Endothelial cell of umbilical vein (primary cell): Measurements from ENCODE around the gene OAF. TPM values are rescaled to one million over a fixed set of nuclear protein-coding genes. Genes with fewer than 3 reads are reported as not detected.

Experiments used
- BruUV-seq: library from RNA; stranded (reverse); fragments of 400-500 nt; replicated peaks from 2 replicates; lab custom pipeline; 2021; lab: Mats Ljungman, UMichigan
- CTCF ChIA-PET: fragments of 300-600, 350-600 bp; sonication (Branson Sonifier 250); formaldehyde crosslinking; loops from one replicate; lab custom pipeline; 2021; ENCODE audit warnings: antibody characterized with exemption, inconsistent platforms; lab: Charles Lee
- POLR2A ChIA-PET: fragments of 300-600, 350-600 bp; sonication (Branson Sonifier 250); formaldehyde crosslinking; loops from one replicate; lab custom pipeline; 2021; ENCODE audit warnings: antibody characterized with exemption, inconsistent platforms; lab: Charles Lee
- DNase-seq: peaks from one replicate; pipeline ENCODE4 v3.0.0-alpha.2; 2011; ENCODE audit warnings: low read depth, low spot score
- FAIRE-seq: peaks from 2 replicates; lab custom pipeline; 2011; peaks lifted over from hg19 to GRCh38; lab: Jason Lieb, UNC
- H2AFZ ChIP-seq: 2 replicates; pipeline ENCODE4 v1.6.0; 2012; ENCODE audit warnings: low read depth, low read length, control low read depth, inconsistent platforms
- H3K27ac ChIP-seq: 2 replicates; pipeline ENCODE4 v1.5.1; 2011; ENCODE audit warnings: low read depth, mild to moderate bottlenecking, control low read depth, low read length, moderate library complexity; ENCODE audit not compliant: insufficient read depth
- H3K27me3 ChIP-seq, 2 experiments: 2 replicates each; pipeline versions ENCODE4 v1.6.0 to v1.6.1; 2011; ENCODE audit warnings: low read length in 2 of 2, mixed read lengths in 1 of 2; ENCODE audit not compliant: control insufficient read depth in 2 of 2, insufficient read depth in 2 of 2
- H3K36me3 ChIP-seq, 2 experiments: 2 replicates in 1 of 2; 3 replicates in 1 of 2; pipeline ENCODE4 v1.5.1; 2011; ENCODE audit warnings: low read length in 2 of 2, mild to moderate bottlenecking in 1 of 2, moderate library complexity in 1 of 2; ENCODE audit not compliant: control insufficient read depth in 2 of 2, insufficient read depth in 2 of 2; ENCODE audit errors: extremely low read depth in 1 of 2
- H3K4me1 ChIP-seq: 3 replicates; pipeline ENCODE4 v1.5.1; 2011; ENCODE audit warnings: mild to moderate bottlenecking, low read length; ENCODE audit not compliant: control insufficient read depth, insufficient read depth; ENCODE audit errors: extremely low read depth
- H3K4me2 ChIP-seq: 2 replicates; pipeline ENCODE4 v1.6.1; 2011; ENCODE audit warnings: low read length, control low read depth, mixed read lengths; ENCODE audit not compliant: insufficient read depth
- H3K4me3 ChIP-seq, 3 experiments: fragments of 200-600 bp in 1 of 3; sonication (generic), shearing (Covaris generic) in 1 of 3; replicated peaks in 1 of 3; 2 replicates each; pipeline ENCODE4 v1.5.1; 2011 to 2016; ENCODE audit warnings: control low read depth in 3 of 3, low read length in 3 of 3, mild to moderate bottlenecking in 2 of 3, inconsistent platforms in 1 of 3, low read depth in 1 of 3, moderate library complexity in 1 of 3; ENCODE audit not compliant: insufficient read depth in 1 of 3
- H3K79me2 ChIP-seq: 2 replicates; pipeline ENCODE4 v1.6.0; 2012; ENCODE audit warnings: low read length, inconsistent platforms; ENCODE audit not compliant: control insufficient read depth, insufficient read depth
- H3K9ac ChIP-seq: replicated peaks from 2 replicates; pipeline ENCODE3; 2011; ENCODE audit warnings: low read length, control low read depth; ENCODE audit not compliant: insufficient read depth; ENCODE audit errors: extremely low read depth
- H3K9me1 ChIP-seq: replicated peaks from 3 replicates; pipeline ENCODE4 v1.6.0; 2011; ENCODE audit warnings: mild to moderate bottlenecking, low read length; ENCODE audit not compliant: control insufficient read depth, insufficient read depth; ENCODE audit errors: extremely low read depth
- H3K9me3 ChIP-seq: replicated peaks from 2 replicates; pipeline ENCODE4 v1.5.1; 2012; ENCODE audit warnings: low read length, inconsistent platforms; ENCODE audit not compliant: control insufficient read depth, insufficient read depth
- H4K20me1 ChIP-seq: replicated peaks from 2 replicates; pipeline ENCODE3; 2011; ENCODE audit warnings: mild to moderate bottlenecking, low read length; ENCODE audit not compliant: control insufficient read depth, insufficient read depth; ENCODE audit errors: extremely low read depth
- CTCF ChIP-seq, 2 donors: IDR thresholded peaks; 1 replicate in 1 of 2; 2 replicates in 1 of 2; pipeline ENCODE4 v1.5.1; 2011; ENCODE audit warnings: low read length in 2 of 2, mild to moderate bottlenecking in 2 of 2, moderate library complexity in 2 of 2, control low read depth in 1 of 2, inconsistent platforms in 1 of 2, low read depth in 1 of 2; ENCODE audit not compliant: insufficient read depth in 1 of 2; ENCODE audit errors: extremely low read depth in 1 of 2
- EZH2 ChIP-seq: IDR thresholded peaks from 2 replicates; pipeline ENCODE4 v1.6.1; 2012; ENCODE audit warnings: borderline replicate concordance, low read depth, mild to moderate bottlenecking, moderate library complexity, low read length, inconsistent platforms; ENCODE audit not compliant: severe bottlenecking
- FOS ChIP-seq: IDR thresholded peaks from 2 replicates; pipeline ENCODE4 v1.6.1; 2011; ENCODE audit warnings: mild to moderate bottlenecking, low read length, moderate library complexity, borderline replicate concordance; ENCODE audit not compliant: insufficient read depth
- GATA2 ChIP-seq: IDR thresholded peaks from 2 replicates; pipeline ENCODE4 v1.7.0; 2011; ENCODE audit warnings: low read depth, mild to moderate bottlenecking, moderate library complexity, mixed read lengths, low read length; ENCODE audit not compliant: insufficient read length, insufficient read depth
- JUN ChIP-seq: IDR thresholded peaks from 2 replicates; pipeline ENCODE4 v1.6.1; 2011; ENCODE audit warnings: borderline replicate concordance, low read depth; ENCODE audit not compliant: insufficient read length, insufficient read depth
- MAX ChIP-seq: IDR thresholded peaks from 2 replicates; pipeline ENCODE4 v1.6.1; 2011; ENCODE audit not compliant: insufficient read depth, insufficient read length
- MYC ChIP-seq: IDR thresholded peaks from one replicate; pipeline ENCODE4 v1.6.1; 2011; ENCODE audit warnings: mild to moderate bottlenecking, low read depth, low read length
- POLR2A ChIP-seq: IDR thresholded peaks from 2 replicates; pipeline ENCODE4 v1.6.1; 2012; ENCODE audit warnings: low read depth, mild to moderate bottlenecking, control low read depth, low read length
- POLR2AphosphoS5 ChIP-seq: IDR thresholded peaks from 2 replicates; pipeline ENCODE4 v1.6.1; 2012; ENCODE audit warnings: low read depth, mild to moderate bottlenecking, control low read depth, low read length, moderate library complexity; ENCODE audit not compliant: insufficient read depth
- dilution Hi-C: fragments of 300-500 bp; cut with MboI; formaldehyde crosslinking; loops from one replicate; pipeline ENCODE4 v1.15.0; 2019; ENCODE audit warnings: low sequenced_read_pairs; ENCODE audit not compliant: extremely low pct_ligation_motif_present
- intact Hi-C: fragments of 100-400 bp; cut with micrococcal nuclease; formaldehyde crosslinking; loops from one replicate; pipeline ENCODE4 v1.10.0; 2022
- polyA plus RNA-seq, 4 experiments: library from polyadenylated mRNA; depleted of rRNA in 3 of 4; stranded (reverse) in 3 of 4; unstranded in 1 of 4; fragments of >200 nt; gene quantifications; 2 replicates each; pipeline versions ENCODE4 v1.2.1 to v1.2.3, GENCODE V29; 2011 to 2012; ENCODE audit warnings: missing spikeins in 1 of 4
- total RNA-seq: library from RNA; stranded (reverse); gene quantifications from 2 replicates; pipeline ENCODE4 v1.2.3, GENCODE V29; 2021

OAF gene
- total and polyA plus RNA-seq, 2 donors (not counting 3 experiments of a cell fraction or from before 2014, with no cell fraction given): 32.1 to 33.8 TPM

- dilution Hi-C loops (no loop called here), intact Hi-C loops (no loop called here)
- H3K36me3 ChIP-seq: no peaks in the 10 kb centered on the region
- H3K9ac ChIP-seq: no peak overlapping the region
- ChIA-PET CTCF (interaction anchor here (1.0 to 2.9 kb wide), 3 partner anchors 22 to 32 kb away, joined by 3 to 13 read pairs (median 4); no protein-coding TSS in a partner anchor), POLR2A (no interaction called here)
- TF ChIP-seq POLR2AphosphoS5 (no peak), FOS (no peak), MAX (no peak), JUN (no peak), GATA2 (no peak), MYC (no peak), EZH2 (no peak), CTCF (IDR thresholded peaks at IDR 0.05; ENCODE audit: extremely low read depth in 1 of 2, insufficient read depth in 1 of 2, low read depth in 1 of 2, low read length in 2 of 2) (no peak), POLR2A (no peak)
- no peak overlapping the region for H3K4me3 ChIP-seq
- DNase-seq (no peak), FAIRE-seq (no peak)
- no peaks in the 10 kb centered on the region for H3K79me2 ChIP-seq
- no peaks in the 10 kb centered on the region for H3K9me1 ChIP-seq
- H3K9me3 ChIP-seq: no peaks in the 10 kb centered on the region
- H3K27me3 ChIP-seq: peaks cover 1 to 4% of the 10 kb centered on the region in 2 experiments
- no peaks in the 10 kb centered on the region for H4K20me1 ChIP-seq
- no TSS peak for BruUV-seq
- H3K27ac ChIP-seq: no peak overlapping the region
- H3K4me2 ChIP-seq: no peak overlapping the region
- H3K4me1 ChIP-seq: no peaks in the 10 kb centered on the region
- no peak overlapping the region for H2AFZ ChIP-seq
Observed at GRCh38 chr11:120270386-120270785, 59.6 kb downstream of the OAF start.
